ENCODE data around the gene VKORC1L1. TPM values are rescaled to one million over a fixed set of nuclear protein-coding genes. Genes with fewer than 3 reads are reported as not detected.

The VKORC1L1 gene
- total RNA-seq, 1 experiment from 2014 or later: 29.4 TPM

DNA sequence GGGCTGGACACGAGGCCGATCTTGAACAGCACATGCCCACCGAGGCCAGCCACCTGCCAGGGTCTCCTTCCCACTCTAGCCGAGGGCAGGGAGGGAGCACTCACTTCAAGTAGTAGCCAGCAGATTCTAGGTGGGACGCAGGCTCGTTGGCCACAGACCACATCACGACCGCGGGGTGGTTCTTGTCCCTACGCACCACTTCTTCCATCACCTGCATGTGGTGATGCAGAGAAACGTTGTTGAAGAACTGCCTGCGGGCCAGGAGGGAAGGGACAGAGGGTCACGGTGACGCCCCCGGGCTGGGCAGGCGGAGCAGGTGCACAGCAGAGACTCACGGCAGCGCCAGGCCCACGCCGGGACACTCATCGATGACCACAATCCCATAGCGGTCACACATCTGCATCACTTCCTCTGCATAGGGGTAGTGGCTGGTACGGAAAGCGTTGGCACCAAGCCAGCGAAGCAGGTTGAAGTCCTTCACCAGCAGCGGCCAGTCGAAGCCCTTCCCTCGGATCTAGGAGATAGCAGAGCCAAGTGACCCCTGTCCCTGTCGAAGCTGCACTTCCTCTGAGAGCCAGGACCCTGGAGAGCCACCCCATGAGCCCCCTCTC lies 101.4 kb downstream of the VKORC1L1 start:
- no CpG with 5 or more reads among the region's 29 CpGs for WGBS (ENCODE audit: extremely low coverage, insufficient read length, low lambda C conversion rate)
- no peak overlapping the region; a peak in 1 of 7 replicates for H3K27ac Mint-ChIP-seq
- no peaks in the 10 kb centered on the region for H3K4me1 ChIP-seq (ENCODE audit: insufficient read depth, low read length)
- no peak overlapping the region for H3K27ac ChIP-seq (ENCODE audit: insufficient read length, low read depth, low read length)
- no peaks in the 10 kb centered on the region for H3K4me1 Mint-ChIP-seq
- H3K9me3 Mint-ChIP-seq: no peaks in the 10 kb centered on the region
- no peak overlapping the region for H3K56ac ChIP-seq (ENCODE audit: insufficient read length, low read depth, low read length)
- H3K23me2 ChIP-seq (ENCODE audit: insufficient read length, low read depth, low read length, poor library complexity, severe bottlenecking): no peaks in the 10 kb centered on the region
- H4K5ac ChIP-seq (ENCODE audit: insufficient read length, low read depth, low read length): no peak overlapping the region
- no peak overlapping the region for H3T11ph ChIP-seq (ENCODE audit: low read length)
- H3K4me2 ChIP-seq (ENCODE audit: insufficient read depth, insufficient read length, low read length): no peak overlapping the region
- H3K27me3 Mint-ChIP-seq (ENCODE audit: low read depth): no peaks in the 10 kb centered on the region
- H3K79me2 ChIP-seq (ENCODE audit: insufficient read depth, low read length): no peaks in the 10 kb centered on the region
- no peak overlapping the region for H2BK120ac ChIP-seq (ENCODE audit: low read depth, low read length, poor library complexity, severe bottlenecking)
- H3K14ac ChIP-seq (ENCODE audit: insufficient read depth, low read length): no peak overlapping the region
- H2AFZ ChIP-seq (ENCODE audit: low read length): no peak overlapping the region
- H4K8ac ChIP-seq (replicated peaks; ENCODE audit: insufficient read length, low read depth, low read length): no peak overlapping the region
- H3K4ac ChIP-seq (ENCODE audit: low read depth, low read length): no peak overlapping the region
- H3K9ac ChIP-seq (ENCODE audit: extremely low read depth, insufficient read length, low read length): no peak overlapping the region
- no peak overlapping the region for H2BK15ac ChIP-seq (ENCODE audit: low read depth, low read length)
- H2BK5ac ChIP-seq (ENCODE audit: insufficient read length, low read length): no peak overlapping the region
- H3K36me3 Mint-ChIP-seq (ENCODE audit: insufficient read depth in 1 of 3, low read depth in 3 of 3): peaks cover 38 to 76% (median 67%) of the 10 kb centered on the region in 3 experiments; a peak in 6 of 7 replicates
- no peak overlapping the region for H3K23ac ChIP-seq (ENCODE audit: insufficient read length, low read depth, low read length)
- no peaks in the 10 kb centered on the region for H3K9me3 ChIP-seq (ENCODE audit: control insufficient read depth, low read depth, low read length)
- H2BK12ac ChIP-seq (ENCODE audit: insufficient read length, low read depth, low read length): no peak overlapping the region
- no peak overlapping the region for H4K91ac ChIP-seq (ENCODE audit: insufficient read length, low read depth, low read length)
- H3K79me1 ChIP-seq (ENCODE audit: insufficient read depth, low read depth, low read length, poor library complexity, severe bottlenecking): peaks cover 1% of the 10 kb centered on the region
- H2BK20ac ChIP-seq (ENCODE audit: low read depth, low read length, poor library complexity, severe bottlenecking): no peak overlapping the region
- no peak overlapping the region for H3K4me3 Mint-ChIP-seq
- H3K18ac ChIP-seq (ENCODE audit: insufficient read length, low read depth, low read length): no peak overlapping the region
- no peak for DNase-seq
- H3K27me3 ChIP-seq (ENCODE audit: insufficient read depth, low read length): no peaks in the 10 kb centered on the region
- no peaks in the 10 kb centered on the region for H4K20me1 ChIP-seq (ENCODE audit: control insufficient read depth, insufficient read depth, insufficient read length)
- no peak for TF ChIP-seq CTCF (conservative IDR thresholded peaks at IDR 0.05)
- no peak overlapping the region for H2AK5ac ChIP-seq (ENCODE audit: insufficient read length, low read length)

Data from H9 (cell line).